ENCODE measurements around the gene ABCA4.

- TF ChIP-seq EZH2 (IDR thresholded peaks at IDR 0.05; ENCODE audit: insufficient read depth, poor library complexity, severe bottlenecking) (no peak), EZH2phosphoT487 (IDR thresholded peaks at IDR 0.05; ENCODE audit: insufficient read depth, low read depth) (no peak)
These were observed 13.8 kb downstream of the ABCA4 start for GRCh38 chr1:94107141-94107540.
